Omental fat pad (tissue), 4 donors: ENCODE measurements around the gene SOSTDC1. TPM values are rescaled to one million over a fixed set of nuclear protein-coding genes. Genes with fewer than 3 reads are reported as not detected.
"Not testable (repeated sequence)": the region's sequence is repeated elsewhere in the genome, so short reads cannot be mapped to it uniquely, and the experiment has no call there.

ENCODE experiments used
- ATAC-seq: fragments of 150-250 bp; one replicate; pipeline ENCODE4 v1.9.1; 2016; ENCODE audit warnings: mild to moderate bottlenecking, moderate library complexity; ENCODE audit not compliant: low FRiP score
- DNase-seq: peaks from one replicate; pipeline ENCODE4 v3.0.0-alpha.2; 2019; ENCODE audit warnings: low spot score
- total RNA-seq, 4 donors: library from RNA; depleted of rRNA; stranded (reverse); fragments of >200 nt; gene quantifications; one replicate each; pipeline ENCODE4 v1.1.0, GENCODE V29; 2016
- TF ChIP-seq, protein P1 (sequence below), 3 donors: fragments of 450-650 bp; IDR thresholded peaks; one replicate each; pipeline ENCODE4 v1.5.1; 2016 to 2017; ENCODE audit warnings: antibody characterized with exemption in 3 of 3, mild to moderate bottlenecking in 3 of 3, moderate library complexity in 2 of 3

Gene SOSTDC1
- total RNA-seq, 4 donors from 2014 or later = 1.2 TPM; not detected in 3

- no peak for ATAC-seq
- DNase-seq = no peak
- TF ChIP-seq, protein P1, sequence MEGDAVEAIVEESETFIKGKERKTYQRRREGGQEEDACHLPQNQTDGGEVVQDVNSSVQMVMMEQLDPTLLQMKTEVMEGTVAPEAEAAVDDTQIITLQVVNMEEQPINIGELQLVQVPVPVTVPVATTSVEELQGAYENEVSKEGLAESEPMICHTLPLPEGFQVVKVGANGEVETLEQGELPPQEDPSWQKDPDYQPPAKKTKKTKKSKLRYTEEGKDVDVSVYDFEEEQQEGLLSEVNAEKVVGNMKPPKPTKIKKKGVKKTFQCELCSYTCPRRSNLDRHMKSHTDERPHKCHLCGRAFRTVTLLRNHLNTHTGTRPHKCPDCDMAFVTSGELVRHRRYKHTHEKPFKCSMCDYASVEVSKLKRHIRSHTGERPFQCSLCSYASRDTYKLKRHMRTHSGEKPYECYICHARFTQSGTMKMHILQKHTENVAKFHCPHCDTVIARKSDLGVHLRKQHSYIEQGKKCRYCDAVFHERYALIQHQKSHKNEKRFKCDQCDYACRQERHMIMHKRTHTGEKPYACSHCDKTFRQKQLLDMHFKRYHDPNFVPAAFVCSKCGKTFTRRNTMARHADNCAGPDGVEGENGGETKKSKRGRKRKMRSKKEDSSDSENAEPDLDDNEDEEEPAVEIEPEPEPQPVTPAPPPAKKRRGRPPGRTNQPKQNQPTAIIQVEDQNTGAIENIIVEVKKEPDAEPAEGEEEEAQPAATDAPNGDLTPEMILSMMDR (IDR thresholded peaks at IDR 0.05) = no peak
Measured at GRCh38 chr7:16463520-16463919, 2.0 kb downstream of the SOSTDC1 start.

- ATAC-seq = no peak
- TF ChIP-seq, protein P1 (IDR thresholded peaks at IDR 0.05) = no peak
Measured at GRCh38 chr7:16462431-16462889, 3.1 kb downstream of the SOSTDC1 start.

DNA sequence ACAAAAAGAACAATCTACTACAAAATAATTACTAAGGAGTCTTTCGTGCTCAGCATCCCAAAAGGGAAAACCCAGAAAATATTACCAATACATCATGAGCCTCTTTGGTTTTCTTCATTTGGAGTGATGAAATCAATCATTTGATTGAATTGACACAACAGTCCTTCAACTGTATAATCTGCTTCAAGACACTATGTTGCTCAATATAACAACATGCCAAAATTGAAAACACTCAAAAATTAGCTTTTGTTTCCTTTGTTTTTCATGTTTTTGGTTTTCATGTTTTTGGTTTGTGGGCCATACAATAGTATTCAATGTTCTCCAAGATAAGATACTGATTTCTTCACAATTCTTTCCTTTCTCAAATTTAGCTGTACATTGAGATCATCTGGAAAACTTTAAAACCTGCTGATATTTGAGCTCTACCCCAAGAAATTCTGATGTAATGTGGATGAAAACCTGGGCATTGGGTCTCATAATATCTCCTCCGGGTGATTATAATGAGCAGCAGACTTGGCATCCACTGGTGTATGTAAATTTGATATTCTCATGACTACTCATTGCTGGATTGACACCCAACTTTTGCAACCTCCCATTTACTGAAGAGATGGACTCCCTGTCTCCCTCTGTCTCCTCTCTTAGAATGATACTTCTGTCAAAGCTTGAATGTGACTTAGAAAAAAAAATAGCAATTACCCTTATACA lies 4.6 kb downstream of the SOSTDC1 start:
- TF ChIP-seq, protein P1 (IDR thresholded peaks at IDR 0.05) = no peak
- ATAC-seq (no peak), DNase-seq (no peak)

More at GRCh38 chr7:16462431-16462889, 3.1 kb downstream of the SOSTDC1 start:
- no peak for DNase-seq

GRCh38 chr7:16456303-16456702 lies 9.2 kb downstream of the SOSTDC1 start:
- not testable (repeated sequence) for DNase-seq, ATAC-seq

- TF ChIP-seq, protein P1 (IDR thresholded peaks at IDR 0.05) = no peak
- DNase-seq = no peak
- ATAC-seq = no peak
Measured at GRCh38 chr7:16455591-16455990, 9.9 kb downstream of the SOSTDC1 start.

DNA sequence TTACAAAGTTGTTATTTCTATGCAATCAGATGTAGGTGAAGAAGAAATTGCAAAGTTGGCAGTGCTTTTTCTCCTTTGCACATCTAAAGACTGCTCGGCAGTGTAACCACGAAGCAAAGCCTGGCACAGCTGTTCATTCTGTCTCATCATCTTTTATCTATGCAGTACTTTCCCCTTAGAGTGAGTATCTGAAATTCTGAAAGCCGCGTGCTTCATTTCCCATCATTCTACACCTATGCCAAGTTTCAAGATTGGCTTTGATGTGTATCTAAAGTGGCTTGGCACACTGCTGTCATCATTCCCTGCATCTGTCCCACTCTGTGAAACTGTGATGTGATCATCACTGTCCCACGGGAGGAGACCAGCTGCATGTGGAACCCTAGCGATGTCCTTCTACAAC lies 15.2 kb downstream of the SOSTDC1 start:
- ATAC-seq (no peak), DNase-seq (no peak)
- TF ChIP-seq, protein P1 (IDR thresholded peaks at IDR 0.05) = no peak

DNA sequence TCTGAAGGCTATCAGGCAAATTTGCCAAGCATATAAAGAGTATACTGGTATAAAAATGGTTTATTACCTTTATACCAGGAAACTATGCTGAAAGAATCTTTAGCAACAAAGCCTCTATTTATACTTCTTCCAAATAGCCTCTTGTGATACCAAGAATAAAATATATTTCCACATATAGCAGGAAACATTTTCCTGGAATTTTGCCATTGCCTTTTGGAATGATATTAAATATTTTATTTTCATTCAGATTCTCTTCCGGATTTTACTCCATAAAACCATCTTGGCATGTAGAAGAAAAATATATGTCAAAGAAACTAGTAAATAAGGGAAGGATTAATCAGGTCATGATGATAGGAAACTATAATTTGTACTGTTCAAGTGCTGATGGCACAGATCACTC lies 17.7 kb downstream of the SOSTDC1 start:
- DNase-seq (no peak), ATAC-seq (no peak)
- TF ChIP-seq, protein P1 (IDR thresholded peaks at IDR 0.05) = no peak
